ENCODE data around the gene ZFX.

DNA sequence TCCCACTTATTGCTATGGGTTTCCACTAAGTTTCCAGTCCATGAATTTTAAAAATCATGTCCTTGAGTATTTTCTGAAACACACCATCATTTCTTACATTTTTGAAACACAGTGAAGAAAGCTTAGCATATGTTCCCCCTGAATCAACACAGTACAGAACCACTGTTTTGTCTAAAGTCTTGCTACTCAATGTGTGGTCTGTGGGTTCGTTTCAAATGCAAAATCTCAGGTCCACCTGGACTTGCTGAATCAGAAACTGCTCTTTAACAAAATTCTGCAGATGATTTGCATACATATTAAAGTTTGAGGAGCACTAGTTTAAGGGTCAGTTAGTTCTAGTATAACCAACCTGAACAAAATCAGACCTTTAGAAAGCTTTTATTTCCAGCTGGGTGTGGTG lies 103.9 kb downstream of the ZFX start:
- TF ChIP-seq, protein P1, sequence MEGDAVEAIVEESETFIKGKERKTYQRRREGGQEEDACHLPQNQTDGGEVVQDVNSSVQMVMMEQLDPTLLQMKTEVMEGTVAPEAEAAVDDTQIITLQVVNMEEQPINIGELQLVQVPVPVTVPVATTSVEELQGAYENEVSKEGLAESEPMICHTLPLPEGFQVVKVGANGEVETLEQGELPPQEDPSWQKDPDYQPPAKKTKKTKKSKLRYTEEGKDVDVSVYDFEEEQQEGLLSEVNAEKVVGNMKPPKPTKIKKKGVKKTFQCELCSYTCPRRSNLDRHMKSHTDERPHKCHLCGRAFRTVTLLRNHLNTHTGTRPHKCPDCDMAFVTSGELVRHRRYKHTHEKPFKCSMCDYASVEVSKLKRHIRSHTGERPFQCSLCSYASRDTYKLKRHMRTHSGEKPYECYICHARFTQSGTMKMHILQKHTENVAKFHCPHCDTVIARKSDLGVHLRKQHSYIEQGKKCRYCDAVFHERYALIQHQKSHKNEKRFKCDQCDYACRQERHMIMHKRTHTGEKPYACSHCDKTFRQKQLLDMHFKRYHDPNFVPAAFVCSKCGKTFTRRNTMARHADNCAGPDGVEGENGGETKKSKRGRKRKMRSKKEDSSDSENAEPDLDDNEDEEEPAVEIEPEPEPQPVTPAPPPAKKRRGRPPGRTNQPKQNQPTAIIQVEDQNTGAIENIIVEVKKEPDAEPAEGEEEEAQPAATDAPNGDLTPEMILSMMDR (IDR thresholded peaks at IDR 0.05) = no peak
- no peak for TF ChIP-seq POLR2A (IDR thresholded peaks at IDR 0.05)
- no peak for TF ChIP-seq EP300 (IDR thresholded peaks at IDR 0.05)

All from ovary (tissue), 3 donors.